Fibroblast of lung (primary cell): Measurements from ENCODE around the gene PCDH9. TPM values are rescaled to one million over a fixed set of nuclear protein-coding genes. Genes with fewer than 3 reads are reported as not detected.

Source experiments
- DNase-seq, 2 donors: peaks; one replicate each; pipeline versions ENCODE4 v3.0.0 to v3.0.0-alpha.2; 2010; ENCODE audit warnings: low read depth in 2 of 2
- H2AFZ ChIP-seq: 2 replicates; pipeline ENCODE4 v1.5.1; 2012; ENCODE audit warnings: low read length, control low read depth, inconsistent platforms
- H3K27ac ChIP-seq: 2 replicates; pipeline ENCODE4 v1.5.1; 2011; ENCODE audit warnings: low read length, control low read depth; ENCODE audit not compliant: insufficient read depth
- H3K27me3 ChIP-seq: 2 replicates; pipeline ENCODE4 v1.5.1; 2011; ENCODE audit warnings: mild to moderate bottlenecking, low read length; ENCODE audit not compliant: control insufficient read depth, insufficient read depth
- H3K36me3 ChIP-seq: 2 replicates; pipeline ENCODE4 v1.5.1; 2011; ENCODE audit warnings: low read length; ENCODE audit not compliant: control insufficient read depth, insufficient read depth
- H3K4me1 ChIP-seq: 2 replicates; pipeline ENCODE4 v1.5.1; 2011; ENCODE audit warnings: low read length; ENCODE audit not compliant: control insufficient read depth, insufficient read depth; ENCODE audit errors: extremely low read depth
- H3K4me2 ChIP-seq: 2 replicates; pipeline ENCODE4 v1.5.1; 2011; ENCODE audit warnings: low read length, control low read depth; ENCODE audit not compliant: insufficient read depth; ENCODE audit errors: extremely low read depth
- H3K4me3 ChIP-seq, 4 experiments: fragments of 200-600 bp in 1 of 4; sonication (generic) in 1 of 4; replicated peaks in 1 of 4; 2 replicates each; pipeline ENCODE4 v1.5.1; 2011 to 2016; ENCODE audit warnings: low read length in 4 of 4, low read depth in 3 of 4, mild to moderate bottlenecking in 3 of 4, control low read depth in 2 of 4, inconsistent platforms in 1 of 4, mixed read lengths in 1 of 4; ENCODE audit not compliant: insufficient read depth in 1 of 4; ENCODE audit errors: control extremely low read depth in 1 of 4
- H3K79me2 ChIP-seq: 2 replicates; pipeline ENCODE4 v1.5.1; 2012; ENCODE audit warnings: mild to moderate bottlenecking, low read length, inconsistent platforms; ENCODE audit not compliant: control insufficient read depth, insufficient read depth
- H3K9ac ChIP-seq: 2 replicates; pipeline ENCODE4 v1.5.1; 2011; ENCODE audit warnings: mild to moderate bottlenecking, low read length, control low read depth; ENCODE audit not compliant: insufficient read depth
- H3K9me3 ChIP-seq: 2 replicates; pipeline ENCODE4 v1.5.1; 2012; ENCODE audit warnings: low read depth, low read length; ENCODE audit not compliant: control insufficient read depth, insufficient read depth
- H4K20me1 ChIP-seq: 2 replicates; pipeline ENCODE4 v1.5.1; 2011; ENCODE audit warnings: low read length; ENCODE audit not compliant: control insufficient read depth, insufficient read depth; ENCODE audit errors: extremely low read depth
- EZH2 ChIP-seq: IDR thresholded peaks from 2 replicates; pipeline ENCODE4 v1.5.1; 2012; ENCODE audit warnings: low read length, control low read depth, mild to moderate bottlenecking; ENCODE audit errors: missing control alignments
- polyA plus RNA-seq, 2 donors: library from polyadenylated mRNA; depleted of rRNA in 1 of 2; stranded (reverse) in 1 of 2; unstranded in 1 of 2; fragments of >200 nt; gene quantifications; 2 replicates each; pipeline ENCODE4 v1.2.1, GENCODE V29; 2011 to 2012; ENCODE audit warnings: missing spikeins in 1 of 2
- total RNA-seq: library from RNA; depleted of rRNA; stranded (reverse); fragments of >200 nt; gene quantifications from 2 replicates; pipeline ENCODE4 v1.2.1, GENCODE V29; 2014
- TF ChIP-seq, protein P1 (sequence below), 2 donors: IDR thresholded peaks in 1 of 2; conservative IDR thresholded peaks in 1 of 2; 1 replicate in 1 of 2; 2 replicates in 1 of 2; pipeline ENCODE4 v1.5.1; 2011 to 2012; ENCODE audit warnings: low read length in 2 of 2, control low read depth in 1 of 2, inconsistent platforms in 1 of 2, low read depth in 1 of 2, mild to moderate bottlenecking in 1 of 2

PCDH9 gene
- total and polyA plus RNA-seq, 2 donors (not counting 1 experiment from before 2014, with no cell fraction given) = 0.50 to 0.67 TPM

DNA sequence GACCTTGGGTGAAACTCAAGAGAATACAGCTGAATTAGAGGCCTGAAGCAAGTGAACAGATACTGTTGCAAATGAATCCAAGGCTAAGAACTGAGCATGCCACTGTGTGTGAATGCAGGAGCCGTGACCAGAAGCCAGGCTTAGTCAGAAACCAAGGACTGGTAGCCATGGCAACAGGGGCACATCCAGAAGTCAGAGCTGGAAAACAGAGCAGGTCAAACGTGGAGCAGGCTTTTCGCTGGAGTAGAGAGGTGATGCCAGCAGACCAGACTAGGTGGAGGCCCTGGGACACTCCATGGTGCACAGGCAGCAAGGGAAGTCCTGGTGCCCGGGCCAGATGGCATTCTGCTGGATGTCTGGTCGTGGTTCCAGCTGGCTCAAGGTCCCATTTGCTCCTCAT is 564.1 kb downstream of the PCDH9 start:
- no peak overlapping the region for H3K9ac ChIP-seq
- H3K27me3 ChIP-seq = no peaks in the 10 kb centered on the region
- H3K4me1 ChIP-seq = no peaks in the 10 kb centered on the region
- H3K79me2 ChIP-seq = no peaks in the 10 kb centered on the region
- H3K4me2 ChIP-seq = no peak overlapping the region
- H3K36me3 ChIP-seq = no peaks in the 10 kb centered on the region
- H4K20me1 ChIP-seq = no peaks in the 10 kb centered on the region
- H2AFZ ChIP-seq = no peak overlapping the region
- H3K27ac ChIP-seq = no peak overlapping the region
- TF ChIP-seq EZH2 = no peak
- TF ChIP-seq, protein P1, sequence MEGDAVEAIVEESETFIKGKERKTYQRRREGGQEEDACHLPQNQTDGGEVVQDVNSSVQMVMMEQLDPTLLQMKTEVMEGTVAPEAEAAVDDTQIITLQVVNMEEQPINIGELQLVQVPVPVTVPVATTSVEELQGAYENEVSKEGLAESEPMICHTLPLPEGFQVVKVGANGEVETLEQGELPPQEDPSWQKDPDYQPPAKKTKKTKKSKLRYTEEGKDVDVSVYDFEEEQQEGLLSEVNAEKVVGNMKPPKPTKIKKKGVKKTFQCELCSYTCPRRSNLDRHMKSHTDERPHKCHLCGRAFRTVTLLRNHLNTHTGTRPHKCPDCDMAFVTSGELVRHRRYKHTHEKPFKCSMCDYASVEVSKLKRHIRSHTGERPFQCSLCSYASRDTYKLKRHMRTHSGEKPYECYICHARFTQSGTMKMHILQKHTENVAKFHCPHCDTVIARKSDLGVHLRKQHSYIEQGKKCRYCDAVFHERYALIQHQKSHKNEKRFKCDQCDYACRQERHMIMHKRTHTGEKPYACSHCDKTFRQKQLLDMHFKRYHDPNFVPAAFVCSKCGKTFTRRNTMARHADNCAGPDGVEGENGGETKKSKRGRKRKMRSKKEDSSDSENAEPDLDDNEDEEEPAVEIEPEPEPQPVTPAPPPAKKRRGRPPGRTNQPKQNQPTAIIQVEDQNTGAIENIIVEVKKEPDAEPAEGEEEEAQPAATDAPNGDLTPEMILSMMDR (conservative IDR thresholded peaks at IDR 0.05 in 1 of 2, IDR thresholded peaks at IDR 0.05 in 1 of 2; ENCODE audit: low read depth in 1 of 2, low read length in 2 of 2) = no peak
- peak; percentile 77 to 94 for DNase-seq
- H3K9me3 ChIP-seq = no peaks in the 10 kb centered on the region
- no peak overlapping the region for H3K4me3 ChIP-seq

DNA sequence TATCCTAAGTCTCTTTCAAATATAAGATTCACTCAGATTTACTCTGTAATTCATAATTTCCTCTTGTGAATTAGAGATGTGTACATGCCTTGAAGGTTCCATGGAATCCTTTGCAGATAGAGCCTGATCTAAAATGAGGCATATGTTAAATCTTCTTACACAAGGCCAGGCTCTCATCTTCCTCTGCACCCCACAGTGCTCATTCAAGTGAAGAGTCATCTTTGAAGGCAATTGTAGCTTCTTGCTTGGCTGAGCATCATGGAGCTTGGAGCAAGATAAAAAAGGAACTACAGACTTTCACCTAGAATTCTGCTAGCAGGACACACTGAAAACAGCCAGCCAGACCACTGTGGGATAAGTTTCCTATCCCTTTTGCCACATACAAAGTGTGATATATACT is 566.4 kb downstream of the PCDH9 start:
- Histone ChIP-seq H3K4me3 (no peak overlapping the region), H3K79me2 (no peaks in the 10 kb centered on the region), H2AFZ (no peak overlapping the region), H3K27ac (no peak overlapping the region), H3K4me2 (no peak overlapping the region), H3K27me3 (no peaks in the 10 kb centered on the region), H3K4me1 (no peaks in the 10 kb centered on the region), H4K20me1 (no peaks in the 10 kb centered on the region), H3K36me3 (no peaks in the 10 kb centered on the region), H3K9me3 (no peaks in the 10 kb centered on the region), H3K9ac (no peak overlapping the region)
- TF ChIP-seq, protein P1 (conservative IDR thresholded peaks at IDR 0.05 in 1 of 2, IDR thresholded peaks at IDR 0.05 in 1 of 2; ENCODE audit: low read depth in 1 of 2, low read length in 2 of 2) = no peak
- TF ChIP-seq EZH2 = no peak
- DNase-seq = no peak

DNA sequence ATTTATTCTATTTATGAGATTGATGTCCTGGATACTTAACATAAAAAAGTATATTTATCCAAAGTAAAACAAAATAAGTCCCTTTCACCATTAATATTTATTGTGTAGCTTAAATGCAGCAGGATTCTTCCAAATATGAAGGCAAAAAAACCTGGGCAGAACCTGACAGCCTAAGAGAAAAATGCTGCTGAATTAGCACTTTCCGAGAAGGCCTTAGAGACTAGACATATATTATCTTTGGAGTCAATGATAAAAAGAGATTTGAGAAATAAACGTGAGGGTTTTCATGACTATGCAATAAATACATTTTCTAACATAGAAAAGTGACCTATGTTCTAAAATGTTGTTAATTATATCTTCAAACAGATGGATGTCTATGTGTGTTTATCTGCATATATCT is 566.9 kb downstream of the PCDH9 start:
- H2AFZ ChIP-seq = no peak overlapping the region
- no peaks in the 10 kb centered on the region for H3K79me2 ChIP-seq
- H3K27ac ChIP-seq = no peak overlapping the region
- no peak overlapping the region for H3K9ac ChIP-seq
- DNase-seq = no peak
- no peak overlapping the region for H3K4me2 ChIP-seq
- H3K36me3 ChIP-seq = no peaks in the 10 kb centered on the region
- no peak for TF ChIP-seq EZH2
- TF ChIP-seq, protein P1 (conservative IDR thresholded peaks at IDR 0.05 in 1 of 2, IDR thresholded peaks at IDR 0.05 in 1 of 2; ENCODE audit: low read depth in 1 of 2, low read length in 2 of 2) = no peak
- no peak overlapping the region for H3K4me3 ChIP-seq
- no peaks in the 10 kb centered on the region for H3K9me3 ChIP-seq
- H3K4me1 ChIP-seq = no peaks in the 10 kb centered on the region
- H4K20me1 ChIP-seq = no peaks in the 10 kb centered on the region
- no peaks in the 10 kb centered on the region for H3K27me3 ChIP-seq
